Measurements from ENCODE around the gene LAMC3.

LAMC3 gene

GRCh38 chr9:131125288-131126058 is 116.5 kb downstream of the LAMC3 start, which contains the start of gene NUP214:
TSS of gene NUP214 (plus strand) at chr9:131125586. CDS start at chr9:131125705, 119 bp downstream.
- DNase-seq, result peak; percentile 94 to 99

- DNase-seq, result no peak
These were observed 117.1 kb downstream of the LAMC3 start for GRCh38 chr9:131126059-131126426.

DNA sequence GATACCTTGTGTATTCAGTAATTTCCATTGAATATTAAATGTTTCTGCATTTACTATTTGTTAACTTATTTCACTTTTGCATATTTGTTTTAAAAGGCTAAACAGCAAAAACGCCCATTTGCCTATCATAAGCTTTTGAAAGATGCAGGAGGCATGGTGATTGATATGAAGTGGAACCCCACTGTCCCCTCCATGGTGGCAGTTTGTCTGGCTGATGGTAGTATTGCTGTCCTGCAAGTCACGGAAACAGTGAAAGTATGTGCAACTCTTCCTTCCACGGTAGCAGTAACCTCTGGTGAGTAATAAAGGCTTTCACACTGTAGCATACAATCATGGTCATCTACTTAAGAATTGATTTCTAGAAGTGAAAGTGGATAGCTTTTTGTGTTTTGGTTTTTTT is 120.2 kb downstream of the LAMC3 start:
- DNase-seq, result no peak

DNA sequence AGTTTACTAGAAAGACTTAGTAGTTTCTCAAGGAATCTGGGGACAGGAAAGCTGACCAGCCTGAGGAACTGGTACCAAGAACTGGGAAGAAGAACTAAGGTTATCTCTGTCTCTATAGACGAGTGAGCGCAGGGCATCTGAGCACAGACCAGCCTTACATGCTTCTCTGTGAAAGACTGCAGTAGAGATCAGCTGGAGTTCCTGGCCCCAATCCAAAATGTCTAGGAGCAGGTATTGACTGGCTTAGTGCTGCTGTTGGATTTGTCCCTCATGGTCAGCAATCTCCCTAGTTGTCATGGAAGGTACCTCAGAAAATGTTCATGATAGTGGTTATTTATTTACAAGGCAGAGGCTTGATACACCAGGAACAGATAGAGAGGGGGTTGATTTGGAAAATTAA is 129.7 kb downstream of the LAMC3 start:
- peak; percentile 3 to 47 for DNase-seq

- DNase-seq, result no peak
These were observed 131.1 kb downstream of the LAMC3 start for GRCh38 chr9:131140112-131140511.

- DNase-seq, result peak; percentile 86 to 94
These were observed 131.6 kb downstream of the LAMC3 start for GRCh38 chr9:131140550-131140949.

- no peak for DNase-seq
These were observed 133.2 kb downstream of the LAMC3 start for GRCh38 chr9:131142160-131142559.
